Hepatocyte (in vitro differentiated cells): Measurements from ENCODE around the gene MTA1. TPM values are rescaled to one million over a fixed set of nuclear protein-coding genes. Genes with fewer than 3 reads are reported as not detected.

Experiments used
- DNase-seq: peaks from one replicate; pipeline ENCODE4 v3.0.0-alpha.2; 2016; ENCODE audit warnings: low spot score
- H2AFZ ChIP-seq: fragments of 200-600 bp; sonication (generic); 2 replicates; pipeline ENCODE4 v1.6.0; 2016; ENCODE audit warnings: antibody characterized with exemption, mild to moderate bottlenecking
- H3K27ac ChIP-seq: fragments of 200-600 bp; sonication (generic); 2 replicates; pipeline ENCODE4 v1.5.1; 2016; ENCODE audit warnings: mild to moderate bottlenecking
- H3K27me3 ChIP-seq: fragments of 200-600 bp; sonication (generic); 2 replicates; pipeline ENCODE4 v1.6.1; 2016
- H3K36me3 ChIP-seq: fragments of 200-600 bp; sonication (generic); replicated peaks from 2 replicates; pipeline ENCODE4 v1.5.1; 2016; ENCODE audit warnings: low read depth; ENCODE audit not compliant: insufficient read depth
- H3K4me1 ChIP-seq: fragments of 200-600 bp; sonication (generic); 2 replicates; pipeline ENCODE4 v1.5.1; 2016; ENCODE audit warnings: mild to moderate bottlenecking, moderate library complexity; ENCODE audit not compliant: insufficient read depth
- H3K4me2 ChIP-seq: fragments of 200-600 bp; sonication (generic); 2 replicates; pipeline ENCODE4 v1.6.0; 2016
- H3K4me3 ChIP-seq: fragments of 200-600 bp; sonication (generic); 2 replicates; pipeline ENCODE4 v1.5.1; 2016; ENCODE audit warnings: mild to moderate bottlenecking
- H3K79me2 ChIP-seq: fragments of 200-600 bp; sonication (generic); 2 replicates; pipeline ENCODE4 v1.6.0; 2017; ENCODE audit warnings: mild to moderate bottlenecking
- H3K9me2 ChIP-seq: fragments of 200-600 bp; sonication (generic); replicated peaks from 2 replicates; pipeline ENCODE4 v1.6.0; 2017; ENCODE audit warnings: mild to moderate bottlenecking; ENCODE audit not compliant: insufficient read depth
- H3K9me3 ChIP-seq: fragments of 200-600 bp; sonication (generic); 2 replicates; pipeline ENCODE4 v1.5.1; 2016; ENCODE audit warnings: low read depth, mild to moderate bottlenecking
- H4K20me1 ChIP-seq: fragments of 200-600 bp; sonication (generic); 2 replicates; pipeline ENCODE4 v1.6.0; 2016; ENCODE audit warnings: mild to moderate bottlenecking; ENCODE audit not compliant: insufficient read depth, poor library complexity, severe bottlenecking
- CTCF ChIP-seq: fragments of 200-600 bp; sonication (generic); IDR thresholded peaks from 2 replicates; pipeline ENCODE4 v1.5.1; 2016; ENCODE audit warnings: antibody characterized with exemption, mild to moderate bottlenecking; ENCODE audit not compliant: poor library complexity
- EZH2 ChIP-seq: fragments of 200-600 bp; sonication (generic); IDR thresholded peaks from 2 replicates; pipeline ENCODE4 v1.6.1; 2016; ENCODE audit warnings: antibody characterized with exemption, mild to moderate bottlenecking, borderline replicate concordance
- EZH2phosphoT487 ChIP-seq: fragments of 200-600 bp; sonication (generic); IDR thresholded peaks from one replicate; pipeline ENCODE4 v1.6.1; 2018; ENCODE audit warnings: antibody characterized with exemption, mild to moderate bottlenecking, low read depth, moderate library complexity; ENCODE audit not compliant: unreplicated experiment, severe bottlenecking
- WGBS: methylation state at CpG from one replicate; pipeline ENCODE4 v1.1.6; 2016; ENCODE audit warnings: low lambda C conversion rate; ENCODE audit errors: missing lambda C conversion rate; 5-methylcytosine and 5-hydroxymethylcytosine counted together
- polyA plus RNA-seq: library from polyadenylated mRNA; unstranded; fragments of >200 nt; fragmentation: Nextera tagmentation; extraction: Ambion mirVana; gene quantifications from 2 replicates; pipeline ENCODE4 v1.2.1, GENCODE V29; 2016
- total RNA-seq: library from RNA; depleted of rRNA; stranded (reverse); fragments of >200 nt; gene quantifications from 2 replicates; pipeline ENCODE4 v1.2.3, GENCODE V29; 2014

MTA1 gene
- total and polyA plus RNA-seq, 2 experiments from 2014 or later = 48.1 to 52.7 TPM

- no peaks in the 10 kb centered on the region for H3K36me3 ChIP-seq
- H3K4me2 ChIP-seq = peak overlapping the region; percentile 97
- H3K4me1 ChIP-seq = peaks cover 46% of the 10 kb centered on the region
- no peaks in the 10 kb centered on the region for H3K9me2 ChIP-seq
- H3K27ac ChIP-seq = no peak overlapping the region
- TF ChIP-seq CTCF (no peak), EZH2 (peak; percentile 62)
- 21% methylated on average over 39 of the region's 48 CpGs for WGBS
- H2AFZ ChIP-seq = no peak overlapping the region
- H4K20me1 ChIP-seq = no peaks in the 10 kb centered on the region
- peak overlapping the region; percentile 72 for H3K4me3 ChIP-seq
- H3K79me2 ChIP-seq = no peaks in the 10 kb centered on the region
- DNase-seq = no peak
- H3K27me3 ChIP-seq = peaks cover 48% of the 10 kb centered on the region
- no peaks in the 10 kb centered on the region for H3K9me3 ChIP-seq
Observed at GRCh38 chr14:105475269-105476096, 55.9 kb downstream of the MTA1 start.

GRCh38 chr14:105476097-105476830 is 56.6 kb downstream of the MTA1 start:
- no peaks in the 10 kb centered on the region for H3K9me2 ChIP-seq
- no peak overlapping the region for H3K27ac ChIP-seq
- H2AFZ ChIP-seq = no peak overlapping the region
- no peaks in the 10 kb centered on the region for H3K36me3 ChIP-seq
- H3K79me2 ChIP-seq = no peaks in the 10 kb centered on the region
- peak overlapping the region; percentile 97 for H3K4me2 ChIP-seq
- H3K4me3 ChIP-seq = no peak overlapping the region
- peaks cover 48% of the 10 kb centered on the region for H3K27me3 ChIP-seq
- H3K4me1 ChIP-seq = peaks cover 42% of the 10 kb centered on the region
- no peaks in the 10 kb centered on the region for H3K9me3 ChIP-seq
- DNase-seq = no peak
- H4K20me1 ChIP-seq = no peaks in the 10 kb centered on the region
- WGBS = 57% methylated on average over 21 of the region's 21 CpGs
- TF ChIP-seq EZH2phosphoT487 = no peak
- TF ChIP-seq EZH2 = no peak
- TF ChIP-seq CTCF = no peak

- peaks cover 41% of the 10 kb centered on the region for H3K4me1 ChIP-seq
- no peaks in the 10 kb centered on the region for H3K36me3 ChIP-seq
- H3K9me2 ChIP-seq = no peaks in the 10 kb centered on the region
- no peak overlapping the region for H3K4me3 ChIP-seq
- no peak overlapping the region for H2AFZ ChIP-seq
- H3K9me3 ChIP-seq = no peaks in the 10 kb centered on the region
- peaks cover 48% of the 10 kb centered on the region for H3K27me3 ChIP-seq
- TF ChIP-seq CTCF = no peak
- no peak for TF ChIP-seq EZH2
- TF ChIP-seq EZH2phosphoT487 = no peak
- no peaks in the 10 kb centered on the region for H4K20me1 ChIP-seq
- no peaks in the 10 kb centered on the region for H3K79me2 ChIP-seq
- no peak for DNase-seq
- H3K4me2 ChIP-seq = peak overlapping the region; percentile 97
- WGBS = 67% methylated on average over 16 of the region's 16 CpGs
- no peak overlapping the region for H3K27ac ChIP-seq
Observed at GRCh38 chr14:105476831-105477659, 57.4 kb downstream of the MTA1 start.
